Effector CD4-positive, alpha-beta T cell (primary cell): Measurements from ENCODE around the gene GPC6. TPM values are rescaled to one million over a fixed set of nuclear protein-coding genes. Genes with fewer than 3 reads are reported as not detected.
"Not testable (repeated sequence)": the region's sequence is repeated elsewhere in the genome, so short reads cannot be mapped to it uniquely, and the experiment has no call there.

Source experiments
- DNase-seq: peaks from one replicate; pipeline ENCODE4 v3.0.0-alpha.2; 2020
- total RNA-seq: gene quantifications from one replicate; lab custom pipeline; 2026; lab: John Stamatoyannopoulos, UW

GPC6 gene
- not detected for total RNA-seq

DNA sequence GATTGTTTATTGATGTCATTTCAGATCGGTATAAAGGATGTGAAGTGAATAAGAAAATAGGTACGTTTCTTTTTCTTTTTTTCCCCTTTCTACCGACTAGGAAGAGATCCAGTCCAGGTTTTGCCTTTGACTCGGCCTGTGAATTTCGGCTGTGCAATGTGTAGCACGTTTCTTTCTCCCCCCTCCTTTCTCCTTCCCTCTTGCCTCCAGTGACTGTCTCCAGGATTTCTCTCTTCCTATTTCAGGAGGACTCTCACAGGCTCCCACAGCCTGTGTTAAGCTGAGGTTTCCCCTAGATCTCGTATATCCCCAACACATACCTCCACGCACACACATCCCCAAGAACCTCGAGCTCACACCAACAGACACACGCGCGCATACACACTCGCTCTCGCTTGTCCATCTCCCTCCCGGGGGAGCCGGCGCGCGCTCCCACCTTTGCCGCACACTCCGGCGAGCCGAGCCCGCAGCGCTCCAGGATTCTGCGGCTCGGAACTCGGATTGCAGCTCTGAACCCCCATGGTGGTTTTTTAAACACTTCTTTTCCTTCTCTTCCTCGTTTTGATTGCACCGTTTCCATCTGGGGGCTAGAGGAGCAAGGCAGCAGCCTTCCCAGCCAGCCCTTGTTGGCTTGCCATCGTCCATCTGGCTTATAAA, at the start of gene GPC6:
GPC6 (plus strand) TSS at position 185 of the 657 bp plus-strand sequence.
- no peak for DNase-seq

DNA sequence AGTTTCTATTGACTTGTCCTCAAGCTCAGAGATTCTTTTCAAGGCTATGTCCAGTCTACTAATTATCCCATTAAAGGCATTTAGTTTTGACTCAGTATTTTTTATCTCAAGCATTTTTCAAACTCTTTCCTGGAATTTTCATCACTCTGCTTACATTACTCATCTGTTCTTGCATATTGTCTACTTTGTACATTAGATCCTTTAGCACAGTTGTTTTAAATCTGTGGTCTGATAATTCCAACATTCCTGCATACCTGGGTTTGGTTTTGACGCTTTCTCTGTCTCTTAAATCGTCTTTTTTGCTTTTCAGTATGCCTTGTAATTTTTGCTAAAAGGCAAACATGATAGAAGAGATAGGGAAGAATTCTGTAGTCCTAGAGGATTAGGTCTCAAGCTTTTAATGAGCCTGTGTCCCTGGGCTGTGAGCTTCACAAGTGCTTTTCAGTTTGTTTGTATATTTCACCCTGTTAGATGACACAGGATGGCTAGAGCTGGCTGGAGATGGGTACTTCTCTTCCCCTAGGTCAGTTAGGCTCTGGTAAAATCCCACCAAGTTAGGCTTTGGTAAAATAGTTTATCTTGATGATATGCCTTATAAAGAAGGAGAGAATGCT, 46.1 kb upstream of the GPC6 start:
- DNase-seq = no peak

DNA sequence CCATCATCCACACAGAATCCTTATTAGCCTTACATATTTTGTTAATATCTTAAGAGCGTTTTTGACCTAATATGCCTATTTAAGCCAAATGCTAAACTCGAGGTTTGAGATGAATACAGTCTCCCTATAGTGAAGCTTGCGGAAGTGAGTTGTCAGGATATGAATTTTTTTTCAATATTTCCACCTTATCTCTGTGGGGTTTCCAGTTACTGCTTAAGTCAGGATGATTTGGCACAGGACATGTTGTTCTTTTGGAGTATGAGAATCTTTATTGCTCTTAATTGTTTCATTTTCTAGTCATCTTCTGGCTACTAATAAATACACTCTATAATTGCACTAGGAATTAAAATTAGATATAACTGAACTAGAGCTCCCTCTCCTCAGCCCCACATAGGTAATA, 44.2 kb upstream of the GPC6 start:
- no peak for DNase-seq

DNA sequence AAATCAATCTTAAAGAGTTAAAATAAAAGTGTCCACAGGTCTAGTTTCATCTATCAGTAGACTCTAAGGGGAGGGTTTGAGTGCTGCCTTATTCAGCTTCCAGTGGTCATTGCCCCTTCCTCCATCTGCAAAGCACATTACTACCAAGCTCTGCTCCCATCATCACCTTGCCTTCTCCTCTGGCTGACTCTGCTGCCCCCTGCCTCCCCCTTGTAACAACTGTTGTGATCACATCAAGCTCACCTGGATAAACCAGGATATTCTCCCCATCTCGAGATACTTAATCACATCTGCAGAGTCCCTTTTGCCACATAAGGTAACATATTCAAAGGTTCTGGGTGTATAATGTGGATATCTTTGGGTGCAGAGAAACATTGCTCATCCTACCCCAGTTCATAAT, 43.3 kb upstream of the GPC6 start:
- no peak for DNase-seq

DNA sequence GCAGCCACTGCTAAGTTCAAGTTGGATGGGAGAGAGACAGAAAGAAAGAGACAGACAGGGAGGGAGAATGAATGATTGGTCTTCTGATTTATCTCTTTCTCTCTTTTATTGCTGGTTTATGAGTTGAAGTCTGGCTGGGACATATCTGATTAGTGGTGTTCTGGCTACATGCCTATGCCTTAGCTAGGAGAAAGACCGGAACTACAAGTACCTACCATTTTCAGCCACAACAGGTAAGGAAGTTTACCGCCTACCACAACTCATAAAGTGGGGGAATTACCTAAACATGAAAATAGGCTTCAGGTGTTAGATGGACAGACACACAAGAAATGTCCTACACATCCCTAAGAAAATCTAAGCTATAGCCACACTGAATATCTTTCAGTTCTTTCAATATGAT, 36.6 kb upstream of the GPC6 start:
- no peak for DNase-seq

GRCh38 chr13:93193682-93194081, 32.9 kb upstream of the GPC6 start:
- no peak for DNase-seq

- no peak for DNase-seq
Observed at GRCh38 chr13:93199856-93200255, 26.8 kb upstream of the GPC6 start.

DNA sequence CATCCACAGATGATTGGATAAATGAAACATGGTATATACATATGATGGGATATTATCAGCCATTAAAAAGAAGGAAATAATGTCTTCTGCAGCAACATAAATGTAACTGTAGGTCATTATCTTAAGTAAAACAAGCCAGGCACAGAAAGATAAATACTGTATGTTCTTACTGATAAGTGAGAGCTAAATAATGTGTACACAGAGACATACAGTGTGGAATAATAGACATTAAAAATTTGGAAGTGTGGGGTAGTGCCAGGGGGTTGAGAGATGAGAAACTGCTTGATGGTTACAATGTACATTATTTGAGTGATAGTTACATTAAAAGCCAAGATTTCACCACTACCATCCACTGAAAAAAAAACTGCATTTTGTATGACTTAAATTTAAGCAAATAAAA, 26.0 kb upstream of the GPC6 start:
- DNase-seq = no peak

DNA sequence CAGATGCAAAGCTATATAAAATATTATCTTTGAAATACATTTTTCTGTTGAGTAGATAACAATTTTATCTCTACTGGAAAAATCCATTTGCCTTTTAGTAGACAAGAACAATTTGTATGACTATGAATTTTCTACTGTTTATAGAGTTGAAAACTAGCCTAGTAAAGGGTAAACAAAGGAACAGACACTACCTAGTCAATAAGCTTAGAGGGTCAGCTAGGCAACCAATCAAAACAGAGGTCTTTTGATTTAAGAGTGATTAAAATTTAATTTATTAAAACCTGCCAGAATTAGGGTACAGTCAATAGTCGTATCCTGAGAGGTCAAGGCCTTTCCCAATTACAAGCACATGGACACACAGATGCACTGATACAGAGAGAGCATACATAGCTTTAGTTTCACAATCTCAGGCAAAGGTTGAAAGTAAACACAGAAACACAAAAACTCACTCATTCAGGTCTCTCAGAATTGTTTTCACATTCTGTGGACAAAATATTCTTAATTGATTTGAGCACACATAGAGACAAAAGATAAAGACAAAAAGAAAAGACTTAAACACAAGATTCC, 24.5 kb upstream of the GPC6 start:
- no peak for DNase-seq

DNA sequence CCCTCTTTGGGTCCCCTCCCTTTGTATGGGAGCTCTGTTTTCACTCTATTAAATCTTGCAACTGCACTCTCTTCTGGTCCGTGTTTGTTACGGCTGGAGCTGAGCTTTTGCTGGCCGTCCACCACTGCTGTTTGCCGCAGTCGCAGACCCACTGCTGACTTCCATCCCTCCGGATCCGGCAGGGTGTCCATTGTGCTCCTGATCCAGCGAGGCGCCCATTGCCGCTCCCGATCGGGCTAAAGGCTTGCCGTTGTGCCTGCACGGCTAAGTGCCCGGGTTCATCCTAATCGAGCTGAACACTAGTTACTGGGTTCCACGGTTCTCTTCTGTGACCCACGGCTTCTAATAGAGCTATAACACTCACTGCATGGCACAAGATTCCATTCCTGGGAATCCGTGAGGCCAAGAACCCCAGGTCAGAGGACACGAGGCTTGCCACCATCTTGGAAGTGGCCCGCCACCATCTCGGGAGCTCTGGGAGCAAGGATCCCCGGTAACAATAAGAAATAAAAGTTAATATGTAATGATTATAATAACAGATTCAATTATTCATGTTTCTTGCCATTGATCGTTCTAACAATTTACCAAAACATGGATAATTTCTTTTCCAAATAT, 19.7 kb upstream of the GPC6 start:
- DNase-seq = not testable (repeated sequence)

DNA sequence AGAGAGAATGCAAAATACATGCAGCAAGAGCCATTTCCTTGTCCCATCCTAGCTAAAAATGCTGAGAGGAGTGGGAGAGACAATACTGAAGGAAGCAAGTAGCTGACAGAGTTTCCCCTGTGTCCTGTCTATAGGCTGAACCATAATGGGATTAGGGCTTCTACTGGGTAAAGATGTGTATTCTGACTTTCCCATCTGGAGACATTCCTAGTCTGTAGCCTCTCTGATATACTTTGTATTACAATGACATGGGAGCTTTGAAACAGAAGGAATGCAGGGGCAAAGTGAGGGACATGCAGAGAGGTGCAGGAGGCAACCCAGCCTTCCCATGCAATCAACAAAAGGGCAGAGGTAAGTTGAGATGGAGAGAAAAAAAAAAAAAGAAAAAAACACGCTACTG, 10.5 kb upstream of the GPC6 start:
- no peak for DNase-seq

- no peak for DNase-seq
Observed at GRCh38 chr13:93217721-93218261, 8.8 kb upstream of the GPC6 start.

DNA sequence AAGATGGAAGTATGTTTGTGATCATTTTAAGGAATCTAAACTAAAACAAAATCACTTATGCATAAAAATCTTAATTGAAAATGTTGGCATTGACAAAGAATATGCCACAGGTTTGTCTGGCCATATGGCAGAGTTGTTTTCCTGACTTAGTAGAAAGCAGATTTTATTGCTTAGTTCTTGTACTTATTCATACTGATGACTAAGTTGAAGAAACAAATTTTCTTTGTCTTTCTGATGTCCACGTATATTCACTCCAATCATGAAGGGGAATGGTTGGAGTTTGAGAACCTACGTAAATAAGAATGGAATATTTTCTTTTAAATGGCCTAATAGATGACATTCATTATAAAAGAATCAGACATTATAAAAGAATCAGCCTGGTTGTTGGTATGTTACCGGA, 8.0 kb upstream of the GPC6 start:
- no peak for DNase-seq

DNA sequence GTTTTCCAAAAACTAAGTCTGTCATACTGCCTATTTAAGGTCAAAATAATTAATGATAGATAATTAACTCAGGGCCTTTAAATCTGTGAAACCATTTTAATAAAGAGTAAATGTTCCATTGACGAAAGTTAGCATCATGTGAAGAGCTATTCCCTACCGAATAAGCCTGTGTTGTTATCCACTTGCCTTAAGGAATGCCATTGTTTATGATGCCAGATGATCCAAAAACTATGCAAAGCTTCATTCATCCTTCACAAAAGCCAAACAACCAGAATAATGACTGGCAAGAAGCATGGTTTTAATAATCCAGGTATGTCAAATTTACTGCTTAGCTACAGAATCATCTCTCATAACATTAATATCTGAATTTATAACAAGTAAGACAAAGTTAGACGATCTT, 6.5 kb upstream of the GPC6 start:
- no peak for DNase-seq

DNA sequence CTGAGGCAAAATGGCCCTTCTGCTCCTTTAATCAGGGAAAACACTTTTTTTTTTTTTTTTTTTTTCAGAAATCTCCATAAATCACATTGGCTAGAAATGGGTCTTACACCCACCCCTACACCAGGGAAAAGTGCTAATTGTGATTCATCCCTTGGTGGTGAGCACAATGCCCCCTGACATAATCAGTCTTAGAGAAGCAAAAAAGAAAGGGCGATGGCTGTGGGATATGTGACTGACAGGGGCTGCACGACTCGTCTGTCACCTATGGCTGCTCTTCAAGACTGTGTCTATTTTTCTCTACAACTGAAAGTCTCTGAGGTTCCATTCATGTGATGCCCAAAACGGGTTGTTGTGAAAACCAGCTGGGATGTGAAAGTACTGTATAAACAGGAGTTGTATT, 3.6 kb upstream of the GPC6 start:
- no peak for DNase-seq

- no peak for DNase-seq
Observed at GRCh38 chr13:93224535-93224934, 2.1 kb upstream of the GPC6 start.

DNA sequence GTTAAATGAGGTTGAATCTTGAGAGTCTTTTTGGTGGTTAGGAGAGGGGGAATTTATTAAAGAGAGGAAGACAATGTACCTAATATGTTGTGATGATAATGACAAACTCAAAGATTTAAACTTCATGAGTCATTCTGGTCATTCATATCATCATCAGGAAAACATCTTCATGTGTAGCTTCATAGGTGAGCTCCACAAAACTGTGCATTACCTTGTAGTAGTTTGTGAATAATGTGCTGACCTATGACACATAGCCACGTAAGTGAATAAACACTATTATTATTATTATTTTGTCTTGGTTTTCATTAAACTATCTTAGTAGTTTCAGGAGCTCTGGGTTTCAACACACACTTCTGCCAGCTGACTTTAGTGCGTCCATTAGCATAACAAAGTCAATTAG, 997 bp upstream of the GPC6 start:
- DNase-seq = no peak

- DNase-seq = no peak
Observed at GRCh38 chr13:93226065-93226622, 463 bp upstream of the GPC6 start.

- no peak for DNase-seq
Observed at GRCh38 chr13:93227280-93227877, 772 bp downstream of the GPC6 start.

GRCh38 chr13:93227878-93228642, 1.5 kb downstream of the GPC6 start:
- DNase-seq = no peak

GRCh38 chr13:93228643-93228937, 2.0 kb downstream of the GPC6 start:
- DNase-seq = no peak

DNA sequence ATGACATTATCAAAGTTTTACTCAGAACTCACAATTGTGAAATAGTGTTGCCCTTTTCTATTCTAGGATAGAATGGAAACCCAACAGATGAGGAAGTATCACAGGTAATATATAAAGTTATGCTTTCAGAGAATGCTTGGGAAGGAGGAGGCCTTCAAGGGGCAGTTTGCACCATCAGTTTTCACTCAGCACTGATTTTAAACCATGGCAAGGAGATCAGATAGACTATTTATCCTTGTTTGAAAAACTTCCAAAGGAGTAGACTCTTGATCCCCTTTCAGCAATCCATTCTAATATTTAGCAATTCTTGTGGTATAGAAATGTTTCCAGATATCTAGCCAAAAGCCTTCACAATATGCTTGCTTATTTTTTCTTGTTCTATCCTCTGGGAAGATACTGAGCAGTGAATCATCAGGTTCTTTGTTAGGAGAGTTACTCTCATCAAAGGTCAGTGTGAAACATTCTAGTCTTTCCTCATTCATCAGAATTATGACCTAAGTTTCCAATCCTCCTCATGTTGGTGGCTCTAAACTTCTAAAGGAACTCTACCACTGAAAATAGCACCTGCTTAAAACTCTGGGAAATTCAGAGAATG, 3.8 kb downstream of the GPC6 start:
- DNase-seq = no peak
